Karpas-422 (cell line): ENCODE data around the gene LRRC45. TPM values are rescaled to one million over a fixed set of nuclear protein-coding genes. Genes with fewer than 3 reads are reported as not detected.

Experiments used
- DNase-seq: peaks from one replicate; pipeline ENCODE4 v3.0.0-alpha.2; 2015
- H2AFZ ChIP-seq: fragments of 200-600 bp; sonication (generic); 2 replicates; pipeline ENCODE4 v1.6.1; 2014; ENCODE audit warnings: antibody characterized with exemption, low read length, mixed read lengths
- H3K27ac ChIP-seq: fragments of 200-600 bp; sonication (generic); 2 replicates; pipeline ENCODE4 v1.5.1; 2014; ENCODE audit warnings: mild to moderate bottlenecking, low read length, moderate library complexity
- H3K27me3 ChIP-seq: fragments of 200-600 bp; sonication (generic); 2 replicates; pipeline ENCODE4 v1.6.1; 2014; ENCODE audit warnings: low read length, mixed read lengths
- H3K36me3 ChIP-seq: fragments of 200-600 bp; sonication (generic); 2 replicates; pipeline ENCODE4 v1.6.1; 2014; ENCODE audit warnings: low read length, mixed read lengths; ENCODE audit not compliant: insufficient read depth
- H3K4me1 ChIP-seq: fragments of 200-600 bp; sonication (generic); 2 replicates; pipeline ENCODE4 v1.6.1; 2014; ENCODE audit warnings: mild to moderate bottlenecking, low read length, mixed read lengths
- H3K4me2 ChIP-seq: fragments of 200-600 bp; sonication (generic); 2 replicates; pipeline ENCODE4 v1.6.1; 2014; ENCODE audit warnings: low read length, low read depth, mild to moderate bottlenecking; ENCODE audit not compliant: poor library complexity, severe bottlenecking
- H3K4me3 ChIP-seq: fragments of 200-600 bp; sonication (generic); 2 replicates; pipeline ENCODE4 v1.5.1; 2014; ENCODE audit warnings: mild to moderate bottlenecking, antibody characterized with exemption, low read length, mixed read lengths
- H3K79me2 ChIP-seq: fragments of 200-600 bp; sonication (generic); 2 replicates; pipeline ENCODE4 v1.6.1; 2014; ENCODE audit warnings: mild to moderate bottlenecking, low read length, mixed read lengths
- H3K9ac ChIP-seq: fragments of 200-600 bp; sonication (generic); 2 replicates; pipeline ENCODE4 v1.6.0; 2014; ENCODE audit warnings: low read length
- H3K9me2 ChIP-seq: fragments of 200-600 bp; sonication (generic), shearing (Covaris generic); replicated peaks from 2 replicates; pipeline ENCODE4 v1.6.0; 2014; ENCODE audit warnings: mild to moderate bottlenecking, low read length, moderate library complexity; ENCODE audit not compliant: insufficient read depth
- H3K9me3 ChIP-seq: fragments of 300-700, 200-600 bp; sonication (generic); 2 replicates; pipeline ENCODE4 v1.6.1; 2014; ENCODE audit warnings: low read length, mixed read lengths
- H4K20me1 ChIP-seq: fragments of 200-600 bp; sonication (generic); 2 replicates; pipeline ENCODE4 v1.6.1; 2014; ENCODE audit warnings: mild to moderate bottlenecking, antibody characterized with exemption, low read length, low read depth; ENCODE audit not compliant: insufficient read depth
- total RNA-seq: library from RNA; depleted of rRNA; stranded (reverse); fragments of >200 nt; shearing (Covaris generic); gene quantifications from 2 replicates; pipeline ENCODE4 v1.2.3, GENCODE V29; 2014; ENCODE audit warnings: low replicate concordance; rRNA removed

Gene LRRC45
- total RNA-seq, 1 experiment from 2014 or later = 13.3 TPM

DNA sequence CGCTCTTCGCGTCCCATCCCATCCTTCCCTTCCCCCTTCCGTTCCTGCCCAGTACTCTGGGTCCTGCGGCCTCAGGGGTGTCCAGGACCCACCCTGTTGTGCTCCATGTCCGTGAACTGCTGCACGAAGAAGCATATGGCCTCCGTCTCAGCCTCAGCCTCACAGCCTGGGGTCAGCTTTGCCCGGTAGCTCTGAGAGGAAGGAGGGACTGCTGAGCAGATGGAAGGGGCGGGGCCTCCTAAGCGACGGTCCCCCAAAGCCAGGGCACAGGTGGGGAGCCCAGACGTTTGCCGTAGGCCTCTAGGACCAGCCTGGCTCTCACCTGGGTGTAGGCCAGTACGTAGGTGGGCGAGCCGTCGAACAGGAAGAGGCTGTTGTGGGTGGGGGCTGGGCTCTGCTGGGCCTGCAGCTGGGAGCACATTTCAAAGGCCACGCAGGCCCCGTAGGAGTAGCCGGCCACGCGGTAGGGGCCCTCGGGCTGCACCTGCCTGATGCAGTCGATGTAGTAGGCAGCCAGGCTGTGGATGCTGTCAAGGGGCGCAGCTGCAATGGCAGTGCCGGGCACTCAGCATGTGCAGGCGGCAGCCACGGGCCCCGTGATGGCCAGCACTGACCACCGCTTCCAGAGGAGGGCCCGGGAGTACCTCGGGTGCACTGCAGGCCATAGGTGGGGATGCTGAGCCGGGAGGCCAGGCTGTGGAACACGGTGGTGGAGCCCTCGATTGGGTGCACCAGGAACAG lies 57.1 kb downstream of the LRRC45 start:
- Histone ChIP-seq H3K9ac (no peak overlapping the region), H4K20me1 (peaks cover 33% of the 10 kb centered on the region; the same call in 1 of the 2 replicates), H3K4me1 (peaks cover 6% of the 10 kb centered on the region; the same call in 1 of the 2 replicates), H3K79me2 (no peaks in the 10 kb centered on the region), H2AFZ (no peak overlapping the region), H3K4me3 (no peak overlapping the region), H3K9me3 (no peaks in the 10 kb centered on the region), H3K27me3 (no peaks in the 10 kb centered on the region), H3K4me2 (no peak overlapping the region), H3K27ac (no peak overlapping the region), H3K36me3 (peaks cover 4% of the 10 kb centered on the region; the same call in 1 of the 2 replicates), H3K9me2 (no peaks in the 10 kb centered on the region)
- DNase-seq = no peak

Other genes starting within 250 kb of the LRRC45 start
- gene GCGR, start 219.2 kb upstream of the LRRC45 start, total RNA-seq = not detected in 2 replicates
- gene MCRIP1, start 190.0 kb upstream of the LRRC45 start, total RNA-seq = 55.9 and 99.9 TPM in 2 replicates
- 0.25 TPM in 1 of 2 replicates, not detected in the other for gene PPP1R27, start 188.3 kb upstream of the LRRC45 start, total RNA-seq
- 175 and 263 TPM in 2 replicates for gene P4HB, start 162.8 kb upstream of the LRRC45 start, total RNA-seq
- gene ARHGDIA, start 152.0 kb upstream of the LRRC45 start, total RNA-seq = 68.5 and 119 TPM in 2 replicates
- 70.1 and 191 TPM in 2 replicates for gene ALYREF, start 131.7 kb upstream of the LRRC45 start, total RNA-seq
- gene ANAPC11, start 131.6 kb upstream of the LRRC45 start, total RNA-seq = 87.1 and 132 TPM in 2 replicates
- 0.07 TPM in 1 of 2 replicates, not detected in the other for gene NPB, start 121.1 kb upstream of the LRRC45 start, total RNA-seq
- 20.9 and 72.3 TPM in 2 replicates for gene PCYT2, start 111.9 kb upstream of the LRRC45 start, total RNA-seq
- 19.6 and 33.7 TPM in 2 replicates for gene SIRT7, start 105.1 kb upstream of the LRRC45 start, total RNA-seq
- gene MAFG, start 95.6 kb upstream of the LRRC45 start, total RNA-seq = 10.9 and 14.9 TPM in 2 replicates
- gene PYCR1, start 86.0 kb upstream of the LRRC45 start, total RNA-seq = not detected in 2 replicates
- not detected in 2 replicates for gene MYADML2, start 76.1 kb upstream of the LRRC45 start, total RNA-seq
- not detected in 2 replicates for gene NOTUM, start 62.1 kb upstream of the LRRC45 start, total RNA-seq
- gene ASPSCR1, start 45.7 kb upstream of the LRRC45 start, total RNA-seq = 38.7 and 39.8 TPM in 2 replicates
- 51.4 and 69.3 TPM in 2 replicates for gene CENPX, start 427 bp upstream of the LRRC45 start, total RNA-seq
- 9.6 and 9.7 TPM in 2 replicates for gene RAC3, start 8.4 kb downstream of the LRRC45 start, total RNA-seq
- 103 and 164 TPM in 2 replicates for gene DCXR, start 14.4 kb downstream of the LRRC45 start, total RNA-seq
- gene RFNG, start 28.5 kb downstream of the LRRC45 start, total RNA-seq = 16.5 and 26.8 TPM in 2 replicates
- 57.1 and 110 TPM in 2 replicates for gene GPS1, start 28.6 kb downstream of the LRRC45 start, total RNA-seq
- 89.6 and 187 TPM in 2 replicates for gene DUS1L, start 42.5 kb downstream of the LRRC45 start, total RNA-seq
- gene FASN, start 74.9 kb downstream of the LRRC45 start, total RNA-seq = 94.1 and 197 TPM in 2 replicates
- gene CCDC57, start 189.5 kb downstream of the LRRC45 start, total RNA-seq = 31.3 and 37.4 TPM in 2 replicates
- gene SLC16A3, start 205.7 kb downstream of the LRRC45 start, total RNA-seq = 0.67 and 6.0 TPM in 2 replicates